AG10803 (cell line): Measurements from ENCODE around the gene FRS3.
A peak's percentile ranks its signal among the peaks of the same experiment; 100 is the strongest.

Source experiments
- DNase-seq: peaks from one replicate; pipeline ENCODE4 v3.0.0; 2010; ENCODE audit warnings: low read depth
- H3K4me3 ChIP-seq: 2 replicates; pipeline ENCODE4 v1.5.1; 2011; ENCODE audit warnings: mild to moderate bottlenecking, low read length, control low read depth
- CTCF ChIP-seq: conservative IDR thresholded peaks from 2 replicates; pipeline ENCODE4 v1.5.1; 2011; ENCODE audit warnings: mild to moderate bottlenecking, low read length, control low read depth, inconsistent platforms

Gene FRS3

GRCh38 chr6:41805830-41806774, 26.4 kb upstream of the FRS3 start:
- H3K4me3 ChIP-seq, result no peak overlapping the region
- no peak for TF ChIP-seq CTCF
- DNase-seq, result no peak

DNA sequence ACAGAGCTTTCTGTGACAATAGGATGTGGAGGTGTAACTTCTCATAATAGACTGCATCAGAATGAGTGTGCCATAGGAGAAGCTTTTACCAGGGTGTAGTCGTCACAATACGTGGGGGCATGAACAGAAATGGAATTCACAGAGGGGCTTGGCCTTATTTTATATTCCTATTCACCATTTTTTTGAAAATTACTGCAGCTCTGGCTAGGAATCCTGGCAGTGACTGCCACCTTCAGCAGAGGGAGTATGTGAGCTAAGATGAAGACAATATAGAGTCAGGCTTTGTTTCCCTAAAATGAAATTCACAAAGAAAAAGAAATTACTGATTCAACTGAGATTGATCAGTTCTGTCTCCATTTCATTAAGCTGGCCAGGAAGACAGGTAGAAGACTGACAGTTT, 21.7 kb upstream of the FRS3 start:
- peak; percentile 22 for DNase-seq
- no peak overlapping the region for H3K4me3 ChIP-seq

GRCh38 chr6:41799559-41799911, 19.8 kb upstream of the FRS3 start:
- no peak for DNase-seq

More for the DNA sequence above, 21.7 kb upstream of the FRS3 start:
- peak; percentile 72 for TF ChIP-seq CTCF

GRCh38 chr6:41798901-41799558, 19.3 kb upstream of the FRS3 start:
- TF ChIP-seq CTCF, result no peak
- no peak for DNase-seq
- no peak overlapping the region for H3K4me3 ChIP-seq

More at GRCh38 chr6:41799559-41799911, 19.8 kb upstream of the FRS3 start:
- no peak overlapping the region for H3K4me3 ChIP-seq
- TF ChIP-seq CTCF, result no peak

DNA sequence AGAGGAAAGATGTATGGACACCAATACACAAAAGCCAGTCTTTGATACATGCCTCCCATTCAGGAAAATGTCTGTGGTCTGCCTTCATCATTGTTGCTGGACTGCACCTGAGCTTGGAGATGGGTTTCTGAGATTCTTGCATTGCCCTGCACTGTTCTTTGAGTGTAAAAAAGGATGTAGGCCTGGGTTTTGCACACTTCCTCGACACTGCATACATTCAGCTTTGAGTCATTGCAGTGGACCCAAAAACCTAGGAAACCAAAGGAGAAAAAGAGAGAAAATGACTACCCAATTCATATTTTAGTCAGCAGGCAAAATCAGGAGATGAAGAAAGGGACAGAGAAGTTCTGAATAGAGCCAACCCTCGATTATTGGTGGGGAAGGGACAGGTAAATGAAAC, 16.8 kb upstream of the FRS3 start:
- no peak for TF ChIP-seq CTCF
- DNase-seq, result no peak
- H3K4me3 ChIP-seq, result no peak overlapping the region

DNA sequence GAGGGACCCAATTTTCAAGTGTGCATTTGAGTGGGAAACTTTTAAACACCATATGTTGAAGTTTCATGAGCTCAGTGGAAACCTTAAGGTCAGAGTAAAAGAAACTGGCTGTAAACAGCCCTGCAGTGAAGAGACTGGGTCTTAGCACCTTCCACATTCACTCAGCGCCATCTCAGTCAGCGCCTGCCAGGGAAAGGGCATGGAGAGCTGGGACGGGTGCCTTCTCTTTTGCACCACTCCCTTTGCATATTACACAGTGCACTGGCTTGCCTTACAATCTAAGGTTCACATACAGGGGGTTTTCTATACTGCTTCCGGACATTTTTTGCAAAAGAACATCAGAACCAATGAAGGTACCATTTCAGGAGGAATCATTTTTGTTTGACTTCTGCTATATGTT, 12.3 kb upstream of the FRS3 start:
- no peak for TF ChIP-seq CTCF
- no peak for DNase-seq
- H3K4me3 ChIP-seq, result no peak overlapping the region

GRCh38 chr6:41791305-41791704, 11.6 kb upstream of the FRS3 start:
- H3K4me3 ChIP-seq, result no peak overlapping the region
- no peak for DNase-seq
- no peak for TF ChIP-seq CTCF
